Kidney capillary endothelial cell (primary cell): ENCODE measurements around the gene AMACR.

ENCODE experiments used
- DNase-seq: peaks from one replicate; pipeline ENCODE4 v3.0.0-alpha.2; 2018; ENCODE audit warnings: low spot score

The AMACR gene

GRCh38 chr5:34007201-34007620, 639 bp downstream of the AMACR start:
- DNase-seq = peak; percentile 10

- no peak for DNase-seq
These were observed 2.2 kb downstream of the AMACR start for GRCh38 chr5:34005681-34006080.

GRCh38 chr5:34005211-34005610, 2.6 kb downstream of the AMACR start:
- no peak for DNase-seq

GRCh38 chr5:34003941-34004340, 3.9 kb downstream of the AMACR start:
- DNase-seq = no peak

- no peak for DNase-seq
These were observed 5.1 kb downstream of the AMACR start for GRCh38 chr5:34002629-34003328.

- DNase-seq = no peak
These were observed 6.5 kb downstream of the AMACR start for GRCh38 chr5:34001241-34001841.

GRCh38 chr5:33999978-34000377, 7.9 kb downstream of the AMACR start:
- DNase-seq = no peak

- DNase-seq = peak; percentile 66
These were observed 10.4 kb downstream of the AMACR start for GRCh38 chr5:33997331-33997983.

GRCh38 chr5:33995865-33996264, 12.0 kb downstream of the AMACR start:
- DNase-seq = no peak

GRCh38 chr5:33994845-33995244, 13.0 kb downstream of the AMACR start:
- no peak for DNase-seq

GRCh38 chr5:33992864-33993263, 15.0 kb downstream of the AMACR start:
- no peak for DNase-seq

GRCh38 chr5:33985447-33985846, 22.4 kb downstream of the AMACR start:
- DNase-seq = no peak

- DNase-seq = no peak
These were observed 23.2 kb downstream of the AMACR start, which contains the start of gene SLC45A2 for GRCh38 chr5:33984671-33985124. SLC45A2 (minus strand) TSS chr5:33984693; CDS start chr5:33984583, 110 bp downstream.

- DNase-seq = no peak
These were observed 23.7 kb downstream of the AMACR start for GRCh38 chr5:33984178-33984577.

GRCh38 chr5:33981408-33982162, 26.3 kb downstream of the AMACR start:
- DNase-seq = no peak

GRCh38 chr5:33980030-33980429, 27.8 kb downstream of the AMACR start:
- DNase-seq = no peak

GRCh38 chr5:33978306-33978705, 29.5 kb downstream of the AMACR start:
- no peak for DNase-seq

GRCh38 chr5:33976307-33976706, 31.5 kb downstream of the AMACR start:
- no peak for DNase-seq

GRCh38 chr5:33975852-33976251, 32.0 kb downstream of the AMACR start:
- no peak for DNase-seq

GRCh38 chr5:33973271-33973670, 34.6 kb downstream of the AMACR start:
- DNase-seq = no peak

- peak; percentile 18 for DNase-seq
These were observed 38.0 kb downstream of the AMACR start for GRCh38 chr5:33969572-33970452.
